GM23338 (cell line): ENCODE data around the gene MTMR6. TPM values are rescaled to one million over a fixed set of nuclear protein-coding genes. Genes with fewer than 3 reads are reported as not detected.

Experiments used
- ATAC-seq: fragments of 200-7000 bp; cut with Tn5 transposase; 3 replicates; pipeline ENCODE4 v1.9.1; 2020
- DNase-seq: peaks from one replicate; pipeline ENCODE4 v3.0.0-alpha.2; 2015; ENCODE audit warnings: low spot score
- H2AFZ ChIP-seq: fragments of 200-600 bp; sonication (generic); 2 replicates; pipeline ENCODE4 v1.8.0; 2016; ENCODE audit warnings: antibody characterized with exemption, mild to moderate bottlenecking, moderate library complexity
- H3F3A ChIP-seq: fragments of 200-600 bp; sonication (generic); replicated peaks from 2 replicates; pipeline ENCODE4 v1.8.0; 2017; ENCODE audit warnings: antibody characterized with exemption, mixed run types, low read depth
- H3K27ac ChIP-seq: fragments of 200-600 bp; sonication (generic); 2 replicates; pipeline ENCODE4 v1.6.1; 2016; ENCODE audit warnings: low read depth
- H3K27me3 ChIP-seq: fragments of 200-600 bp; sonication (generic); 2 replicates; pipeline ENCODE4 v1.8.0; 2016; ENCODE audit warnings: mild to moderate bottlenecking, mixed run types, moderate library complexity; ENCODE audit not compliant: insufficient read depth
- H3K36me3 ChIP-seq: fragments of 200-600 bp; sonication (generic); 2 replicates; pipeline ENCODE4 v1.8.0; 2016; ENCODE audit warnings: mild to moderate bottlenecking; ENCODE audit not compliant: insufficient read depth
- H3K4me1 ChIP-seq: fragments of 200-600 bp; sonication (generic); 2 replicates; pipeline ENCODE4 v1.8.0; 2016; ENCODE audit warnings: mild to moderate bottlenecking, moderate library complexity; ENCODE audit not compliant: insufficient read depth
- H3K4me2 ChIP-seq: fragments of 200-600 bp; sonication (generic); 2 replicates; pipeline ENCODE4 v1.7.1; 2017; ENCODE audit warnings: mixed run types
- H3K4me3 ChIP-seq: fragments of 200-600 bp; sonication (generic); 2 replicates; pipeline ENCODE4 v1.6.1; 2016; ENCODE audit warnings: mixed run types
- H3K79me2 ChIP-seq: fragments of 200-600 bp; sonication (generic); replicated peaks from 2 replicates; pipeline ENCODE4 v1.8.0; 2017; ENCODE audit warnings: mild to moderate bottlenecking; ENCODE audit not compliant: insufficient read depth
- H3K9me2 ChIP-seq: fragments of 200-600 bp; sonication (generic); 2 replicates; pipeline ENCODE4 v1.8.0; 2017; ENCODE audit not compliant: insufficient read depth
- H4K20me1 ChIP-seq: fragments of 200-600 bp; sonication (generic); replicated peaks from 2 replicates; pipeline ENCODE4 v1.8.0; 2017; ENCODE audit warnings: mild to moderate bottlenecking; ENCODE audit not compliant: insufficient read depth
- H3K27ac Mint-ChIP-seq: 2 replicates; pipeline ENCODE4 v1.8.0; 2020; ENCODE audit warnings: inconsistent platforms, mild to moderate bottlenecking, moderate library complexity, mixed read lengths
- H3K27me3 Mint-ChIP-seq: 3 replicates; pipeline ENCODE4 v1.8.0; 2022; ENCODE audit warnings: low read depth, mild to moderate bottlenecking, moderate library complexity, mixed read lengths, inconsistent platforms; ENCODE audit not compliant: insufficient read depth, poor library complexity
- H3K36me3 Mint-ChIP-seq: 3 replicates; pipeline ENCODE4 v1.8.0; 2021; ENCODE audit warnings: low read depth, mild to moderate bottlenecking, inconsistent platforms, moderate library complexity, mixed read lengths
- H3K4me1 Mint-ChIP-seq: 3 replicates; pipeline ENCODE4 v1.8.0; 2020; ENCODE audit warnings: mild to moderate bottlenecking, inconsistent platforms, mixed read lengths
- H3K4me3 Mint-ChIP-seq: 3 replicates; pipeline ENCODE4 v1.8.0; 2021; ENCODE audit warnings: moderate library complexity, mild to moderate bottlenecking, inconsistent platforms, mixed read lengths
- H3K9me3 Mint-ChIP-seq: 3 replicates; pipeline ENCODE4 v1.8.0; 2020; ENCODE audit warnings: moderate library complexity, mild to moderate bottlenecking, inconsistent platforms, mixed read lengths
- CREB1 ChIP-seq: fragments of 250-450 bp; sonication (Bioruptor Pico); IDR thresholded peaks from 2 replicates; pipeline ENCODE4 v1.5.0; 2020; ENCODE audit warnings: low read depth, mild to moderate bottlenecking, moderate library complexity
- JUNB ChIP-seq: IDR thresholded peaks from one replicate; pipeline ENCODE4 v1.6.1; 2016; ENCODE audit warnings: antibody characterized with exemption; ENCODE audit not compliant: unreplicated experiment
- NANOG ChIP-seq: IDR thresholded peaks from 2 replicates; pipeline ENCODE4 v1.6.1; 2016; ENCODE audit warnings: antibody characterized with exemption, borderline replicate concordance
- STAT1 ChIP-seq: IDR thresholded peaks from one replicate; pipeline ENCODE4 v1.6.1; 2016; ENCODE audit warnings: antibody characterized with exemption; ENCODE audit not compliant: unreplicated experiment
- ZNF114 ChIP-seq: fragments of 250-450 bp; sonication (Bioruptor Pico); IDR thresholded peaks from 2 replicates; pipeline ENCODE4 v1.5.0; 2020; ENCODE audit warnings: mild to moderate bottlenecking, moderate library complexity
- ZNF331 ChIP-seq: fragments of 250-450 bp; sonication (Bioruptor Pico); IDR thresholded peaks from 2 replicates; pipeline ENCODE4 v1.5.0; 2020; ENCODE audit warnings: low read depth, mild to moderate bottlenecking, moderate library complexity
- polyA plus RNA-seq: library from polyadenylated mRNA; unstranded; fragments of >200 nt; fragmentation: Nextera tagmentation; extraction: Ambion mirVana; gene quantifications from 2 replicates; pipeline ENCODE4 v1.2.1, GENCODE V29; 2016
- total RNA-seq: library from RNA; depleted of rRNA; stranded (reverse); fragments of >200 nt; shearing (Covaris generic); gene quantifications from 2 replicates; pipeline ENCODE4 v1.2.3, GENCODE V29; 2014
- TF ChIP-seq, protein P1 (sequence below): fragments of 250-450 bp; sonication (Bioruptor Pico); IDR thresholded peaks from 2 replicates; pipeline ENCODE4 v1.5.0; 2020; ENCODE audit warnings: mild to moderate bottlenecking, moderate library complexity
- TF ChIP-seq, protein P2 (sequence below): IDR thresholded peaks from 2 replicates; pipeline ENCODE4 v1.6.1; 2016; ENCODE audit warnings: antibody characterized with exemption

The MTMR6 gene
- total and polyA plus RNA-seq, 2 experiments from 2014 or later, result 4.6 to 9.5 TPM

DNA sequence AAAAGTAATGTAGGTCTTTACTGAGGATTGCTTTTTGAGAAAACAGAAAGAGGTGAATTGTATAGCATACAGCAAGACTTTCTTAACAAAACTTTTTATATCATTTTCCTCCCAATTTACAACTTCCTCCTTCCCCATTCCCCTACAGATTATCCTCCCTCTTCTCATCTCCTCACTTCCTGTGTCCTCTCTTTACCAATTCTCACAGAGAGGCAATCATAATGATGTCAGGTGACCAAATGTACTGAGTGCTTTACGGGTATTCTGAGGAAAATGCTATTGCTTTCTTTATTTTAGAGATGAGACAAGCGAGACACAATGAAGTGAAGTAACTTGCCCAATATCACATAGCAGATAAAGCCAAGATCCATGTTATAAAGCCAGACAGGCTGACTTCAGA lies 1.7 kb upstream of the MTMR6 start (continued):
- no peak for TF ChIP-seq ZNF114 (CRISPR knock-in tag)

DNA sequence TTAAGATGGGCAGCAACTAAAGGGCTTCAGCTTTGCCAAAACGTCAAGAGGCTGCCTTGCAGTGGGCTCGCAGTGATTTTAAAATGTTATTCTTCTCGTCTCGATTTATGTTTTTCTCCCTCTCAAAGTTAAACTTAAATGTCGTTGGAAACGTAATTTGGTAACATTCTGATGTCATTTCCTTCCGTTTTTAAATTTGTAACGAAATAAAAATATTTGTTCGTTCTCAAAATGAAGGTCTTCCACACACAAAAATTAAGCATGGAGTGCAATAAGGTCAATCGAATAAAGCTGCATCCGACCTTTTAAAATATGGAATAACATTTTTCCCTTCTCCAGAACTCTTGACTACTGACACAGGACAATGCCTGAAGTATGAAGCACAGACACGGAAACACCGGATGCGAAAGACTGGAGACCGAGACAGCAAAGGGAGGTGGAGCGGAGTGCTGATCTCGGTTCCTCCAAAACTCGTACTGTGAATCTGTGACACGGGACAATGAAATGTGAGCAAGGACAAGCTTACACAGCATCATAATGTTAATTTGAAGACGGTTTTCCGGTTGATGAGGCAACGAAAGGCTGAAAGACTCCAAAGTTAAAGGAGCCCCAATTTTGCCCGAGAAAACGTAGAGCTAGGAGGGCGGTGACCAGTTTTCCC lies 850 bp downstream of the MTMR6 start:
- H3K4me2 ChIP-seq, result peak overlapping the region; percentile 84
- peaks cover 4% of the 10 kb centered on the region; the same call in 1 of the 2 replicates for H4K20me1 ChIP-seq
- Mint-ChIP-seq H3K4me3 (peak overlapping the region; percentile 91), H3K27me3 (peaks cover 2% of the 10 kb centered on the region), H3K4me1 (peaks cover 14% of the 10 kb centered on the region), H3K27ac (no peak overlapping the region), H3K36me3 (no peaks in the 10 kb centered on the region), H3K9me3 (no peaks in the 10 kb centered on the region)
- H3K9me2 ChIP-seq, result no peaks in the 10 kb centered on the region
- H3K4me3 ChIP-seq, result peak overlapping the region; percentile 91
- peaks cover 9% of the 10 kb centered on the region; the same call in 1 of the 2 replicates for H3K79me2 ChIP-seq
- H3K27ac ChIP-seq, result no peak overlapping the region
- H2AFZ ChIP-seq, result peak overlapping the region; percentile 92
- ATAC-seq (peak; percentile 12), DNase-seq (peak; percentile 36)
- no peaks in the 10 kb centered on the region for H3K27me3 ChIP-seq
- TF ChIP-seq ZNF331 (CRISPR knock-in tag) (no peak), JUNB (no peak), ZNF114 (CRISPR knock-in tag) (no peak), STAT1 (no peak), CREB1 (CRISPR knock-in tag) (no peak), NANOG (no peak)
- TF ChIP-seq, protein P1, sequence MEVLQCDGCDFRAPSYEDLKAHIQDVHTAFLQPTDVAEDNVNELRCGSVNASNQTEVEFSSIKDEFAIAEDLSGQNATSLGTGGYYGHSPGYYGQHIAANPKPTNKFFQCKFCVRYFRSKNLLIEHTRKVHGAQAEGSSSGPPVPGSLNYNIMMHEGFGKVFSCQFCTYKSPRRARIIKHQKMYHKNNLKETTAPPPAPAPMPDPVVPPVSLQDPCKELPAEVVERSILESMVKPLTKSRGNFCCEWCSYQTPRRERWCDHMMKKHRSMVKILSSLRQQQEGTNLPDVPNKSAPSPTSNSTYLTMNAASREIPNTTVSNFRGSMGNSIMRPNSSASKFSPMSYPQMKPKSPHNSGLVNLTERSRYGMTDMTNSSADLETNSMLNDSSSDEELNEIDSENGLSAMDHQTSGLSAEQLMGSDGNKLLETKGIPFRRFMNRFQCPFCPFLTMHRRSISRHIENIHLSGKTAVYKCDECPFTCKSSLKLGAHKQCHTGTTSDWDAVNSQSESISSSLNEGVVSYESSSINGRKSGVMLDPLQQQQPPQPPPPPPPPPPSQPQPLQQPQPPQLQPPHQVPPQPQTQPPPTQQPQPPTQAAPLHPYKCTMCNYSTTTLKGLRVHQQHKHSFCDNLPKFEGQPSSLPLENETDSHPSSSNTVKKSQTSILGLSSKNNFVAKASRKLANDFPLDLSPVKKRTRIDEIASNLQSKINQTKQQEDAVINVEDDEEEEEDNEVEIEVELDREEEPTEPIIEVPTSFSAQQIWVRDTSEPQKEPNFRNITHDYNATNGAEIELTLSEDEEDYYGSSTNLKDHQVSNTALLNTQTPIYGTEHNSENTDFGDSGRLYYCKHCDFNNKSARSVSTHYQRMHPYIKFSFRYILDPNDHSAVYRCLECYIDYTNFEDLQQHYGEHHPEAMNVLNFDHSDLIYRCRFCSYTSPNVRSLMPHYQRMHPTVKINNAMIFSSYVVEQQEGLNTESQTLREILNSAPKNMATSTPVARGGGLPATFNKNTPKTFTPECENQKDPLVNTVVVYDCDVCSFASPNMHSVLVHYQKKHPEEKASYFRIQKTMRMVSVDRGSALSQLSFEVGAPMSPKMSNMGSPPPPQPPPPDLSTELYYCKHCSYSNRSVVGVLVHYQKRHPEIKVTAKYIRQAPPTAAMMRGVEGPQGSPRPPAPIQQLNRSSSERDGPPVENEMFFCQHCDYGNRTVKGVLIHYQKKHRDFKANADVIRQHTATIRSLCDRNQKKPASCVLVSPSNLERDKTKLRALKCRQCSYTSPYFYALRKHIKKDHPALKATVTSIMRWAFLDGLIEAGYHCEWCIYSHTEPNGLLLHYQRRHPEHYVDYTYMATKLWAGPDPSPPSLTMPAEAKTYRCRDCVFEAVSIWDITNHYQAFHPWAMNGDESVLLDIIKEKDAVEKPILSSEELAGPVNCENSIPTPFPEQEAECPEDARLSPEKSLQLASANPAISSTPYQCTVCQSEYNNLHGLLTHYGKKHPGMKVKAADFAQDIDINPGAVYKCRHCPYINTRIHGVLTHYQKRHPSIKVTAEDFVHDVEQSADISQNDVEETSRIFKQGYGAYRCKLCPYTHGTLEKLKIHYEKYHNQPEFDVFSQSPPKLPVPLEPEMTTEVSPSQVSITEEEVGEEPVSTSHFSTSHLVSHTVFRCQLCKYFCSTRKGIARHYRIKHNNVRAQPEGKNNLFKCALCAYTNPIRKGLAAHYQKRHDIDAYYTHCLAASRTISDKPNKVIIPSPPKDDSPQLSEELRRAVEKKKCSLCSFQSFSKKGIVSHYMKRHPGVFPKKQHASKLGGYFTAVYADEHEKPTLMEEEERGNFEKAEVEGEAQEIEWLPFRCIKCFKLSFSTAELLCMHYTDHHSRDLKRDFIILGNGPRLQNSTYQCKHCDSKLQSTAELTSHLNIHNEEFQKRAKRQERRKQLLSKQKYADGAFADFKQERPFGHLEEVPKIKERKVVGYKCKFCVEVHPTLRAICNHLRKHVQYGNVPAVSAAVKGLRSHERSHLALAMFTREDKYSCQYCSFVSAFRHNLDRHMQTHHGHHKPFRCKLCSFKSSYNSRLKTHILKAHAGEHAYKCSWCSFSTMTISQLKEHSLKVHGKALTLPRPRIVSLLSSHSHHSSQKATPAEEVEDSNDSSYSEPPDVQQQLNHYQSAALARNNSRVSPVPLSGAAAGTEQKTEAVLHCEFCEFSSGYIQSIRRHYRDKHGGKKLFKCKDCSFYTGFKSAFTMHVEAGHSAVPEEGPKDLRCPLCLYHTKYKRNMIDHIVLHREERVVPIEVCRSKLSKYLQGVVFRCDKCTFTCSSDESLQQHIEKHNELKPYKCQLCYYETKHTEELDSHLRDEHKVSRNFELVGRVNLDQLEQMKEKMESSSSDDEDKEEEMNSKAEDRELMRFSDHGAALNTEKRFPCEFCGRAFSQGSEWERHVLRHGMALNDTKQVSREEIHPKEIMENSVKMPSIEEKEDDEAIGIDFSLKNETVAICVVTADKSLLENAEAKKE (CRISPR knock-in tag), result no peak
- TF ChIP-seq, protein P2, sequence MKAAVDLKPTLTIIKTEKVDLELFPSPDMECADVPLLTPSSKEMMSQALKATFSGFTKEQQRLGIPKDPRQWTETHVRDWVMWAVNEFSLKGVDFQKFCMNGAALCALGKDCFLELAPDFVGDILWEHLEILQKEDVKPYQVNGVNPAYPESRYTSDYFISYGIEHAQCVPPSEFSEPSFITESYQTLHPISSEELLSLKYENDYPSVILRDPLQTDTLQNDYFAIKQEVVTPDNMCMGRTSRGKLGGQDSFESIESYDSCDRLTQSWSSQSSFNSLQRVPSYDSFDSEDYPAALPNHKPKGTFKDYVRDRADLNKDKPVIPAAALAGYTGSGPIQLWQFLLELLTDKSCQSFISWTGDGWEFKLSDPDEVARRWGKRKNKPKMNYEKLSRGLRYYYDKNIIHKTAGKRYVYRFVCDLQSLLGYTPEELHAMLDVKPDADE, result no peak
- H3F3A ChIP-seq, result no peaks in the 10 kb centered on the region
- peaks cover 8% of the 10 kb centered on the region; the same call in 1 of the 2 replicates for H3K4me1 ChIP-seq
- no peaks in the 10 kb centered on the region for H3K36me3 ChIP-seq
